Neuron (in vitro differentiated cells): ENCODE results near the gene LRRK1.

Source experiments
- H2AFZ ChIP-seq: one replicate; pipeline ENCODE4 v1.6.1; 2013; ENCODE audit warnings: low read depth, mild to moderate bottlenecking, inconsistent platforms, low read length, moderate library complexity
- H3K27me3 ChIP-seq: one replicate; pipeline ENCODE4 v1.6.1; 2013; ENCODE audit warnings: low read length; ENCODE audit not compliant: insufficient read depth
- H3K36me3 ChIP-seq: one replicate; pipeline ENCODE4 v1.6.1; 2013; ENCODE audit warnings: low read length; ENCODE audit not compliant: insufficient read depth
- H3K4me1 ChIP-seq: one replicate; pipeline ENCODE4 v1.6.1; 2013; ENCODE audit warnings: low read length; ENCODE audit not compliant: insufficient read depth
- H3K4me3 ChIP-seq: 2 replicates; pipeline ENCODE4 v1.5.1; 2013; ENCODE audit warnings: mild to moderate bottlenecking, low read length, moderate library complexity
- H3K9me3 ChIP-seq: one replicate; pipeline ENCODE4 v1.6.1; 2013; ENCODE audit warnings: low read length

LRRK1 gene

DNA sequence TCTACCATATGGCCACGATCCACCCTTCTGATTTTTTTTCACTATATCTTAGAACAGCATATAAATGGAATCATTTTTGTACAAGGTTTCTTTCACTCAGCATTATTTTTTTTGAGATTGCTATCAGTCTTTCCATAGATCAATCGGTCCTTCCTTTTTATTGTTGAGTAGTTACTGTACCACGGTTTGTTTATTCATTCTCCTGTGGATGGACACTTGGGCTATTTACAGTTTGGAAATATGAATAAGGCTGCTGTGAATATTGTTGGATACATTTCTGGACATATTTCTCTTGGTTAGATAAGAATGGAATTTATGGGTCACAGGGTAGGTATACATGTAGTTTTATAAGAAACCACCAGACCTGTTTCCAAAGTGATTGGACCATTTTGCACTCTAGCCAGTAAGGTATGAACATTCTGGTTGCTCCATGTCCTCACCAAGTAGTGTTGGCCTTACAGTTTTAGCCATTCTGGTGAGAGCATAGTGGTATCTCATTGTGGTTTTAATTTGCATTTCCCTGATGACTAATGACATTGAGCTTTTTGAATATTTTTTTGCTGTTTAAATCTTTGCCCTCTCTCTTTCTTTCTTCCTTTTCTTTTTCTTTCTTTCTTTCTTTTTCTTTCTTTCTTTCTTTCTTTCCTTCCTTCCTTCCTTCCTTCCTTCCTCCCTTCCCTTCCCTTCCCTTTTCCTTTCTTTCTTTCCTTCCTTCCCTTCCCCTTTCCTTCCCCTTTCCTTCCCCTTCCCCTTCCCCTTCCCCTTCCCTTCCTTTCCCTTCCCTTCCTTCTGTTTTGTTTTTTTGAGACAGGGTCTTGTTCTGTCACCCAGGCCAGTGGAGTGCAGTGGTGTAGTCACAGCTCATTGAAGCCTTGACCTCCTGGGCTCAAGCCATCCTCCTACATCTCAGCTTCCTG is 49.2 kb downstream of the LRRK1 start:
- Histone ChIP-seq H3K4me1 (peaks cover 1% of the 10 kb centered on the region), H2AFZ (no peak overlapping the region), H3K36me3 (no peaks in the 10 kb centered on the region), H3K4me3 (no peak overlapping the region), H3K27me3 (peaks cover 35% of the 10 kb centered on the region), H3K9me3 (no peaks in the 10 kb centered on the region)

DNA sequence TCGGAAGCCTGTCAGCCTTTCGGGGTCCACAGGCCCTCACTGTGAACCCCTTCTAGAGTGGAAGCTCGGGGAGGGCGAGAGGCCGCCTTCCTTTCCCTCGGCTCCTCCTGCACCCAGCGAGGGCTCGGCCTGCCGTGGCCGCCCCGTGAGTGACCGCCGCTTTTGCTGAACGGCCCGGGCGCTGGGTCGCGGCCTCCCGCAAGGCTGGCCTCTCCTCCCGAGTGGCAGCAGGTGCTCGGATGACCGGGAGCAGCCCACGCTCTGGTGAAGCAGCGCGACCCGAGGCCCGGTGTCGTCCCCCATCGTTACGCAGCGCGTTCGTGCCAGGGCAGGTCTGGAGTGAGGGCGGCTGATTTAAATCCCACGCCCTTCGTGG is 53.8 kb downstream of the LRRK1 start:
- peaks cover 5% of the 10 kb centered on the region for H3K4me1 ChIP-seq
- peaks cover 51% of the 10 kb centered on the region for H3K27me3 ChIP-seq
- no peak overlapping the region for H3K4me3 ChIP-seq
- H3K9me3 ChIP-seq: no peaks in the 10 kb centered on the region
- no peak overlapping the region for H2AFZ ChIP-seq
- H3K36me3 ChIP-seq: no peaks in the 10 kb centered on the region

DNA sequence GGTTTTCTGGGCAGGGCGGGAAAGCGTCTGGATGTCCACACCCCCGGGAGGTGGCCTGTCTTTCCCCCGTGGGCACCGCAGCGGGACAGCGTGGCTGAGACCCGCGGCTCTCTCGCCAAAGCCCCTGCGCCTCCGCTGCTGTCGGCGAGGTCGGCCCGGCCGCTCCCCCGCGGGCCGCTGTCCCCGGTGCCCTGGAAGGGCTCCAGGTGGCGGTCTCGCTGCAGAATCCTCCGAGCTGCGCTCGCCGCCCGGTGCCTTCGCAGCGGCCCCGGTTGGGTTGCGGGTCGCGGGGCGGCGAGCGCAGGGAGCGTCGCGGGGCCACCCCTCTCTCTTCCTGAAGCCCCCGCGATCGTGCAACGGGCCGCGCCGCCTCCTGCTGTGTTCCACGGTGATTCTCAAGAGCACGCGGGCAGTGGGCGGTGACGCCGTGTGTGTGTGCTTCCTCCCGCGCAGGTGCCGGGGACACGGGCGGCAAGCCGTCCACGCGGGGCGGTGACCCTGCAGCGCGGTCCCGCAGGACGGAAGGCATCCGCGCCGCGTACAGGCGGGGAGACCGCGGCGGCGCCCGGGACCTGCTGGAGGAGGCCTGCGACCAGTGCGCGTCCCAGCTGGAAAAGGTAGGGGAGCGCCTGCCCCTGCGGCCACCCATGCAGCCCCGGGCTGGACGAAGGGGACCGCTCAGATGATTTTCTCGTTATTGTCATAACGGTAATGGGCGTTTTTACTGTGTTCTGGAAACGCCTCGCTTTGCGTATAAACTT is 54.4 kb downstream of the LRRK1 start:
- H3K4me3 ChIP-seq: no peak overlapping the region
- H2AFZ ChIP-seq: no peak overlapping the region
- peaks cover 51% of the 10 kb centered on the region for H3K27me3 ChIP-seq
- no peaks in the 10 kb centered on the region for H3K9me3 ChIP-seq
- H3K4me1 ChIP-seq: peaks cover 5% of the 10 kb centered on the region
- no peaks in the 10 kb centered on the region for H3K36me3 ChIP-seq

DNA sequence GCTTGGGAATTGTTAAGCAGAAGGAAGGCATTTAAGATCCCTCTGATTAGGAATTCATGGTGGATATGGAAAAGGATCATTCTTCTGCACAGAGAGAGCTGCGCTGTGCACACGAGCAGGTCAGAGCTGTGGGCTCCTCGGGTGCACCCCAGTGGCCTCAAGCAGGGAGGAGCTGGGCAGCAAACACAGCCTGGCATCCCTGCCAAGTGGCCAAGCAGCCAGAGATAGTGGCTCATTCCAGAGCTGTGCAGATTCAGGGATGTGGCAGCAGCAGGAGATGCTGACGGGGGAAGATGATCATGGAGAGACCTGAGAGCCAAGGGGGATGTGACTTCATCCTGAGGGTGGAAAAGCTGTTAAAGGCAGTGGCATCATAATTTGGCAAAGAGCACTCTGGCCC is 55.9 kb downstream of the LRRK1 start:
- no peak overlapping the region for H3K4me3 ChIP-seq
- no peak overlapping the region for H2AFZ ChIP-seq
- H3K4me1 ChIP-seq: peaks cover 5% of the 10 kb centered on the region
- H3K36me3 ChIP-seq: no peaks in the 10 kb centered on the region
- peaks cover 51% of the 10 kb centered on the region for H3K27me3 ChIP-seq
- H3K9me3 ChIP-seq: no peaks in the 10 kb centered on the region

DNA sequence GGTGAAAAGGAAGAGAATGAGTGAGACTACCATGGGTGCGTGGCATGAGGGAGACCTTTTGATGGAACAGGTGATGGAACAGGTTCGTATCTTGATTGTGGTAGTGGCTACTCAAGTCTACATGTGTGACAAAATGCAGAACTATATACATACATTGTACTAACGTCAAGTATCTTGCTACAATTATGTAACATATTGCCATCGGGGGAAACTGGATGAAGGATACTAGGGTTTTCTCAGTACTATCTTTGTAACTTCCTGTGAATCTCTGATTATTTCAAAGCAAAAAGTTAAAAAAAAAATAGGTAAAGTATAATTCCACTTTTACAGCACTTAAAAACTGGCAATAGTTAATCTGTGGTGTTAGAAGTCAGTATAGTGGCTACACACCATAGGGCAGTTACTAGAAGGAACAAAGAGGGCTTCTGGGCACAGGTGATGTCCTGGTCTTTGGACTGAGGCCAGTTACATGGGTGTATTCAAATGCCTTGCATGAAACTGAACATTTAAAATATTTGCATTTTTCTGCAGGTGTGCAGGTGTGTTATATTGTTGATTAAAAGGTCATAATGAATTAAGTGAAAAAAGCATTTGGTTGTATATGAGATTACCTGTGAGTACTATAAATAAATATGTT is 61.4 kb downstream of the LRRK1 start:
- Histone ChIP-seq H2AFZ (no peak overlapping the region), H3K4me1 (peaks cover 4% of the 10 kb centered on the region), H3K27me3 (peaks cover 12% of the 10 kb centered on the region), H3K4me3 (no peak overlapping the region), H3K9me3 (no peaks in the 10 kb centered on the region), H3K36me3 (no peaks in the 10 kb centered on the region)

DNA sequence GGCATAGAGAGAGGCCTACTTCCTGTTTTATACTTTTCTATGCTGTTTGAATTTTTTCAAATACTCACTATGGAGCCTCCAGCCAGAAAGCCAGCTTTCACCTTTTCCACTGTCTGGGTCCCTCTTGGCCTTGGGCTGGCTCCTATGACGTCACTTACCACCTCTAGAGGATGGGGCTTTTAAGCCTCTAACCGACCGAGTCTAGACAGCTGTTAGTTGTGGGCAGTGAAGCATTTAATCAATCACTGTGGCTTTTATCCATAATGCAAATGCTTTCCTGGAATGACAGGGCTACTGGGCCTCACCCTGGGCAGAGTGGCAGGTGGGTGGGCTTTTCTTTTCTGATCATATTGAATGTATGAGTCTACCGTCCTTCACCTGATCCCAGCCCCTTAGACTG is 61.9 kb downstream of the LRRK1 start:
- H3K9me3 ChIP-seq: no peaks in the 10 kb centered on the region
- H3K27me3 ChIP-seq: peaks cover 11% of the 10 kb centered on the region
- no peak overlapping the region for H3K4me3 ChIP-seq
- no peaks in the 10 kb centered on the region for H3K36me3 ChIP-seq
- H2AFZ ChIP-seq: no peak overlapping the region
- peaks cover 4% of the 10 kb centered on the region for H3K4me1 ChIP-seq

DNA sequence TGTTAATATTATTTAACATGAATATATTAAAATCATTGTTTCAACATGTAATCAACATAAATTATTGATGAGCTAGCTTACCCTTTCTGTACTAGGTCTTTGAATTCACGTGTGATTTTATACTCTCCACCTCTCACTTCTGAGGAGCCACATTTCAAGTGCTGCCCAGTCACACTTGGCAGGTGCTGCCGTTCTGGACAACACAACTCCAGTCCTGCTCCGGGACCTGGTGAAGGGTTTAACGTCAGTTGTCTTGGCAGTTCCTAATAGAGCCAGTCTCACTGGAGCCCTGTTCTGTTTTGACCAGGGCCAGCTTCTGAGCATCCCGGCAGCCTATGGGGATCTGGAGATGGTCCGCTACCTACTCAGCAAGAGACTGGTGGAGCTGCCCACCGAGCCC is 64.1 kb downstream of the LRRK1 start:
- no peak overlapping the region for H3K4me3 ChIP-seq
- H3K9me3 ChIP-seq: no peaks in the 10 kb centered on the region
- H2AFZ ChIP-seq: no peak overlapping the region
- H3K36me3 ChIP-seq: no peaks in the 10 kb centered on the region
- no peaks in the 10 kb centered on the region for H3K27me3 ChIP-seq
- peaks cover 4% of the 10 kb centered on the region for H3K4me1 ChIP-seq

DNA sequence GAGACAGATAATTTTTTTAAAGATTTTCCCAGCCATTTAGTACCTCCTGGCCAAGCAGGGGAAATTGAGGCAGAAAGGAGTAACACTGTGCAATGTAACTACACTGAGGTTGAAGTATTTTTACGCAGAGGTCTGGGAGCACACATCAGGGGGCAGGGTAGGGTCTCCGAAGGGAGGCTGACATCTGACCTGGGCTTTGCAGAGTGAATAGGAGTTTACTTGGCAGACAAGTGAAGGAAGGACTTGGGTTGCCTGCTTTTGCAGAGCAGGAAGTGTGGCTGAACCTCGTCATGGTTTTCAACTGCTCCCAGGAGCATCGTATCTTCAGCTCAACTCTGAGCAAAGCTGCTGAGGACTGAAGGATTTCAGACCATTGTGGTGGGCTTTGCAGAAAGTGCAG is 66.2 kb downstream of the LRRK1 start:
- Histone ChIP-seq H3K4me3 (no peak overlapping the region), H3K36me3 (no peaks in the 10 kb centered on the region), H3K9me3 (no peaks in the 10 kb centered on the region), H3K4me1 (peaks cover 4% of the 10 kb centered on the region), H2AFZ (no peak overlapping the region), H3K27me3 (no peaks in the 10 kb centered on the region)

DNA sequence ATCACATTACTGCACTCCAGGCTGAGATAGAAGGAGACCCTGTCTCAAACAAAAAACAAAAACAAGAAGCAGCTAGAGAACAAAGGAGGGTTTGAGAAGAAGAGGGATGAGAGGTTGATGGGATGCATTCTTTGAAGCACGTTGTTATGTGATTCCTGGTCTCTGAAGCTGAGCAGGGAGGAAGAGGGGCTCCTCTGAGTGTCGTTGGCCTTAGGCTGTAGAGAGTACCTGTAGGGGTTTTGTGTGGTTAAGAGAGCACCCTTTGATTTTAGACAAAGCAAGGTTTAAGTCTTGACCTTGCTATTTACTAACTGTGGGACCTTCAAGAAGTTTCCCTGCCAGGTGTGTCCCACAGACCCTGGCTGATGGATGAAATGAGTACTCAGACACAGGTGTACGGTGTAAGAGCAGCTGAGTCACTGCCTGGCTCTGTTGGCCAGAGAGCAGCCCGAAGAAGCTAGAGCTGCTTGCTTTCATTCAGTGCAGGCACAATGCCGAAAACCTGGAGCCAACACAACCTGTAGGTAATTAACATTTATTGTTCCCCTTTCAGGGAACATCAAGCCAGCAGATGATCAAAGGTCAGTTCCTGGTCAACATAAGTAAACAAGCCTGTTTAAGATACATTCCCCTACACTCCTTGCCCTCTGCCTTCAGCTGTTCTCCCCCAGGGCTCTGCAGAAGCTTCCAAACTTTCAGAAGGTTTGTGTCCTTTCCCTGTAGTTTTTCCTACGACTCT is 67.2 kb downstream of the LRRK1 start:
- H3K4me1 ChIP-seq: peaks cover under 1% of the 10 kb centered on the region
- H3K36me3 ChIP-seq: no peaks in the 10 kb centered on the region
- no peak overlapping the region for H2AFZ ChIP-seq
- no peak overlapping the region for H3K4me3 ChIP-seq
- no peaks in the 10 kb centered on the region for H3K27me3 ChIP-seq
- H3K9me3 ChIP-seq: no peaks in the 10 kb centered on the region

DNA sequence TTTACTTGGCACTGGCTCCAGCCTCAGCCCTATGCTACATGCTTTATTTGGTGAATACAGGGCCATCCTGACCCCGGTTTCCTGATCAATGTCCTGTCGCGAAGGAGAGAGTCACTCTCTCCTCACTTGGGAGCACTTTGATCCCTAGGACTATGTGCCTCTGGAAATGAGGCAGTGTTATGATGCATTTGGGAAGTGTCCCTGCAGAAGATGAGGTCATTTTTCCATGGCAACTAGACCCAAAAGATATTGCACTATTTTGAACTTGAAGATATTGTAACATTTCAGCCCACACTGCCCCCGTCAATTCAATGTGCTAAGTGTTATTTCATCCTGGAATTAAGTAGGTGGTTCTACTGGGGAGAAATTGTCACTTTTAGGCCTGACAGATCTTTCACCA is 68.0 kb downstream of the LRRK1 start:
- Histone ChIP-seq H3K36me3 (no peaks in the 10 kb centered on the region), H2AFZ (no peak overlapping the region), H3K27me3 (no peaks in the 10 kb centered on the region), H3K4me3 (no peak overlapping the region), H3K4me1 (no peaks in the 10 kb centered on the region), H3K9me3 (no peaks in the 10 kb centered on the region)

DNA sequence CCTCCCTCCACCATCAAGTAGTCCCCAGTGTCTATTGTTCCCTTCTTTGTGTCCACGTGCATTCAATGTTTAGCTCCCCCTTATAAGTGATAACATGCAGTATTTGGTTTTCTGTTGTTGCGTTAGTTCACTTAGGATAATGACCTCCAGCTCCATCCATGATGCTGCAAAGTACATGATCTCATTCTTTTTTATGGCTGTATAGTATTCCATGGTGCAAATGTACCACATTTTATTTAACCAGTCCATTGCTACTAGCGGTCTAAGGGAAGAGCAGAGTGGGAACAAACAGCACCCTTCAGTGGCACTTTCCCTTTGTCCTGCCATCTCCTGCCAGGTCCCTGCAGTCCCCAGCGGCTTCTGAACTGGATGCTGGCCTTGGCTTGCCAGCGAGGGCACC is 69.1 kb downstream of the LRRK1 start:
- Histone ChIP-seq H3K36me3 (no peaks in the 10 kb centered on the region), H3K4me1 (no peaks in the 10 kb centered on the region), H3K4me3 (no peak overlapping the region), H2AFZ (no peak overlapping the region), H3K27me3 (no peaks in the 10 kb centered on the region), H3K9me3 (no peaks in the 10 kb centered on the region)

DNA sequence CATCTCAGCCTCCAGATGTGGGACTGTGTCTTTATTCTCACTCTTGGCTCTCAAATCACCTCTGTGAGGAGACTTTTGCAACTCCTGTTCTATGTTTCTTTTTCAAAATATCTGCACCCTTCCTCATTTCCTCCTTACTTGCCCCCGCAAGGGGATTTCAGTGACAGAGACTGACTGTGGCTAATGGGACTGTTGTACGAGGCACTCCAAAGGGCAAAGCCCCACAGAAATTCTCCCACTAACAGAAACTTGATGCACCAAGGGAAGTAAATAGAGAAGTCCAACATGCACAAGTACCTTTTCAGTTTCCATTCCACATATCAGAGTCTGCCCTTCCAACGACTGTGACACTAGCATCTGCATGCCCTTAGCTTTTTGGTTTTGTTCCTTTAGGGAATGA is 69.7 kb downstream of the LRRK1 start:
- Histone ChIP-seq H3K27me3 (no peaks in the 10 kb centered on the region), H2AFZ (no peak overlapping the region), H3K4me3 (no peak overlapping the region), H3K4me1 (no peaks in the 10 kb centered on the region), H3K36me3 (no peaks in the 10 kb centered on the region), H3K9me3 (no peaks in the 10 kb centered on the region)
